Adipose tissue (tissue), 3 donors: ENCODE measurements around the gene SLC16A6. TPM values are rescaled to one million over a fixed set of nuclear protein-coding genes. Genes with fewer than 3 reads are reported as not detected.
A peak's percentile ranks its signal among the peaks of the same experiment; 100 is the strongest.
"Not testable (repeated sequence)": the region's sequence is repeated elsewhere in the genome, so short reads cannot be mapped to it uniquely, and the experiment has no call there.

ENCODE experiments used
- H3K27ac ChIP-seq: one replicate; pipeline ENCODE4 v1.5.1; 2013; ENCODE audit warnings: low read depth, low read length
- WGBS, 3 donors: extraction: QIAGEN DNeasy Blood & Tissue Kit; methylation state at CpG; one replicate each; pipeline ENCODE4 v1.1.7; 2013; 5-methylcytosine and 5-hydroxymethylcytosine counted together
- polyA plus RNA-seq, 3 donors: library from polyadenylated mRNA; stranded (reverse); fragments of 200-250 nt; gene quantifications; one replicate each; pipeline ENCODE4 v1.2.3, GENCODE V29; 2013
- donor health status: healthy with polysubstance abuse.
- donor health status: Bipolar disorder and iron deficiency.
- donor health status: healthy.

The SLC16A6 gene
- polyA plus RNA-seq, 3 donors: 0.18 to 1.1 (median 0.56) TPM

DNA sequence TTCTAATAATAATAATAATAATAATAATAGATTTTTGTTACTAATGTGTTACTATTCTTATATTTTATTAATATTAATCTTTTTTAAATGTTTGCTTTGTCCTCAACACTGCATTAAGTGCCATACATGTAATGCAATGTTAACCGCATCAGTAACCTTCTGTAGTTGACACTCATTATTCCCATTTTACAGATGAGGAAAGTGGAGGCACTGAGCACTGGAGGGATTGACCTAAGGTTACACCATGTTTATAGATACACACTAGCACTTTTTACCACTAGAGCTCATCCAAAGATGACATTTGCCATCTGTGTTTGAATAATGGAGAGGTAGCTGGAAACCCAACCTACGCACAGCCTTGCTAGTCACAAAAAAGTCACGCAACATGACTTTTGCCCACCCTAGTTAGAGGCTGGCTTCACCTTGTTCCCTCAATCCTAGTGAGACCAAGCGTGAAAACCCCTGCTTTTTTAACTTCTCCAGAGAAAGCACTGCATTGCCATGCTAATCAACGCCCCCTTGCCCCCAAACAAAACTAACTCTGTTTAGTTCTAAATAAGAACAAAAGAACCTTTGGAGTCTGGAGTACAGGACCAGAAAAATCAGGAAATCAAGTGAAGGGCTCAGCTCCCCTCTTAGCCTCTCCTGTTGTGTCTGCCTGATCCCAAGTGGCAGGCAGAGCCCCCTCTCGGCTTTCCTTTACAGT is 2.7 kb upstream of the SLC16A6 start:
- WGBS, 3 donors: 93 to 96% (median 95%) methylated on average over 6 of the region's 6 CpGs
- H3K27ac ChIP-seq: no peak overlapping the region

DNA sequence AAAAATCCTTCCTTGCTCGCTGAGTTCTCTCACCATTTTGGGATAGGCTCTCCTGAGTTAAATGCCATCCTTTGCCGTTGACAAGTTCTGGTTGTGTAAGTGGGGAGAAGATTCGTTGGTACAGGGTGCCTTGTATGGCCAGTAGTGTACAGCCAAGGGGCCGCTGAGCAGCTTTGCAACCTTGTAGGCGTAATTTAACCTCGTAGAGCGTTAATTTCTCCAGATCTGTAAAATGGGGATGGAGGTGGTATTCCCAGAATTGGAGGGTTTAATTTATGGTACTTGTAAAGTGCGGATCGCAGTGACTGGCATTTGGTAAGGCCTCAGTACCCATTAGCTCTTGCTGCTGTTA is 1.7 kb upstream of the SLC16A6 start:
- 48 to 50% (median 49%) methylated on average over 9 of the region's 9 CpGs for WGBS, 3 donors
- no peak overlapping the region for H3K27ac ChIP-seq

DNA sequence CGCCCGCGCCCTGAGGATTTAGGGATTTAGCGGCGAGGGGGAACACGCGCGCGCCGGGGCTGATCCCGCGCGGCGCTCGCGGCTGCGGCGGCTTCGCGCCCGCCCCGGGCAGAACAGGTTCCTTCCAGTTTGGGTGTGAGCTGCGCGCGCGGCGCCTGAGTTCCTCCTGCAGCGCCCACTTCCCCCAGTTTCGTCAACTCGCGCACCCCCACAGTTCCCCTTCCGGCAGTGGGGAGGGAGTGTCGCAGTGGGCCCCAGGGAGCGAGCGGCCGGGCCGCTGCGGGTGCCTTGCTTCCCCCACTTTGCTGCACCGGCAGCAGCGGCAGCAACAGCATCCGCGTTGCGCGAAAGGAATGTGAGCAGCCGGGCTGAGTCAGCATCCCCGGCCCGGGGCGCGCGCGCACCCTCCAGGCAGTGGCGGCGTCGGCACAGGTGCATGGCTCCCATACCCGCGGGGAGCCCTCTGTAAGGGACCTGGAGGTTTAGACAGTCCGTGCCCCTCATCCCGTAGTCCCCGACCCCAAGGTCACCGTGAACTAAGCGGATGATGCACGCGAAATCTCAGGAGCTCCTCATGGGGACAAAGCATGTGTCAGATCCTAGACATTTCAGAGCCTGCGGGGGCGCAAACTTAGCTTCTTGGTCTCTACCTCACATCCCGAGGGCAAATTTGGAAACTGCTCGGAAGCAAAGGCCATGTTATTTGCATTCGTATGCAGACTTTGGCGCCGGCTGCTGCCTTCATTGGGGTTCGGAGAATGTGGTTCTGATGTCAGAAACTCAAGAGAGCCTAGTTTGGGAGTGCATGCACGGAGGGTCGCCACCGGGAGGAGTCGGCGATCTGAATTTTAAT is 1.1 kb upstream of the SLC16A6 start:
- WGBS, 3 donors: 1 to 2% (median 1%) methylated on average over 65 to 76 of the region's 76 CpGs
- H3K27ac ChIP-seq: peak overlapping the region; percentile 28

DNA sequence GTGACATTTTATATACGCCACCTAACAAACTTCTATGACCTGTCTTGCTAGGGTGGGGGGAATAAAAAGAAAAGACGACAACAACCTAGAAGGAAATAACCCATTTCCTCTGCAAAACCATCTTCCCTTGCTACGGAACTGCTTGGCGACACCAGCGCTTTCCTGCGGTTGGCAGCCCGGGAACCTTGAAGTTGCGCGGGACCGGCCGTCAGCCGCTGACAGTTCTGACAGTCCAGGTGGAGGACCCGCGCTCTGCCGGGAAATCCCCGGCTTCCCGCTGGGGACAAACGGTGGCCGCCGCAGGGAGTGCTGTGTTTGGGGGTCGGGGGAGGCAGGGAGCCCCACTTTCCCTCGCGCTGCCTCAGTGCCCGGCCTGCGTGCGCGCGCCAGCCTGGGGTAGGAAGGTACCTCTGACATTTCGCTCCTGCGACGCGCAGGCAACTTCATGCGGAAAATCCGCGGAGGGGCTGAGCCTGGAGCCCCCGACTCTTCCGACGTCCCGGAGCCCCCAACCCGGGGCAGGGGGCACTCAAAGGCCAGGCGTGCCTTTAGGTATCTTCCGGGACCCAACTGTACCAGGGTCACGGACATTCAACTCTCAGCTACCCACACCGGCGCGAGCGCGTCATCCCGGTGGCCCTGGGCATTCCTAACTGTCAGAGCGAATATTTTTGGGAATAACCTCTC is 516 bp downstream of the SLC16A6 start:
- H3K27ac ChIP-seq: peak overlapping the region; percentile 13

DNA sequence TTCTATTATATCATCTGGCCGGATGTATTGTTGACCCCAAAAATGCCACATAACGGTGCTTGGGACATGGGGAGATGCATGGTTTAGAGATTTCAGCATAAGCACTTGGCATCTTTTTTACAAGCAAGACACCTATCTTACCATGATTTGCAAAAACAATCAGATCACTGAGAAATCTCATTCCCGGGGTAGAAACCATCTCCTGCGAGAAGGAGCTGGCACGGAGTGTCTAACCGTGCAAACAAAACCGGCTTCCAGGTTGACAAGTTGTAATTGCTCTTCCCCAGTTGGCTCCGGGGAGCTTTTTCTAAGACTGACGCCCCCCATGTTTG is 1.0 kb downstream of the SLC16A6 start:
- H3K27ac ChIP-seq: no peak overlapping the region
- 17 to 21% (median 20%) methylated on average over 9 of the region's 9 CpGs for WGBS, 3 donors

More for the DNA sequence above, 516 bp downstream of the SLC16A6 start:
- WGBS, 3 donors: 2% methylated on average over 50 of the region's 50 CpGs

DNA sequence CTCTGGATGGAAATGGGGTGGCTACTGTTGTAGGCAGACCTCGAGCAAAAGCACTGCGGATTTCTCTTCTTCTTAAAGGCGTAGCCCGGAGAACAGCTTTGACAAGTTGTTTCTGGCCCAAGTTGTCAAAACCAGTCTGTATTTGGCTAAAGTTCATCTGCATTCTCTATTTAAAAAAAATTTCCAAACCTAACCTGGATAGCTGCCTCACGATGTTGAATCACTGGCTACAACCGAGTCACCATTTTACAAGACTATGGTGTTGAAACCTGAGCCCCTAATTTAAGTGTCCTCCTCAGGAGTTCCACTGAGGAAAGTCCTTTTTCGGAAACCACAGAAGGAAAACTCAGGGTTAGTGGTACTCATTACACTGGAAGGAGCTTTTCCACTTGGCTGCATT is 1.5 kb downstream of the SLC16A6 start:
- WGBS, 3 donors: 78 to 83% (median 83%) methylated on average over 7 of the region's 7 CpGs

DNA sequence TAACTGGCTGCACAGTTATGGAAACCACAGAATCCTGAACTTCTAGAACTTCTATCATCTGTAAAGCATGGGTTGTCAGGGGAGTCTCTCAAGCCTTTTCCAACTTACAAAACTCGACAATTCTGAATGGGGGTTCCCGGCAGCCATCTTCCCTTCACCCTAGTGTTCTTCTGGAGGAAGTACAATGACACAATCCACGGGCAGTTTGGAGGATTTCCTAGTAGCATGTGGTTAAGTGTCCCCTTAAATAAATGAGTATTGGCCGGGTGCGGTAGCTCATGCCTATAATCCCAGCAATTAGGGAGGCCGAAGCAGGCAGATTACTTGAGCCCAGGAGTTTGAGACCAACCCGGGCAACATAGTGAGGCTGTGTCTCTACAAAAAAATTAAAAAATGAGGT is 2.1 kb downstream of the SLC16A6 start:
- WGBS, 3 donors: 54 to 80% (median 74%) methylated on average over 7 of the region's 7 CpGs
- H3K27ac ChIP-seq: no peak overlapping the region

More for the DNA sequence above, 1.5 kb downstream of the SLC16A6 start:
- H3K27ac ChIP-seq: no peak overlapping the region

DNA sequence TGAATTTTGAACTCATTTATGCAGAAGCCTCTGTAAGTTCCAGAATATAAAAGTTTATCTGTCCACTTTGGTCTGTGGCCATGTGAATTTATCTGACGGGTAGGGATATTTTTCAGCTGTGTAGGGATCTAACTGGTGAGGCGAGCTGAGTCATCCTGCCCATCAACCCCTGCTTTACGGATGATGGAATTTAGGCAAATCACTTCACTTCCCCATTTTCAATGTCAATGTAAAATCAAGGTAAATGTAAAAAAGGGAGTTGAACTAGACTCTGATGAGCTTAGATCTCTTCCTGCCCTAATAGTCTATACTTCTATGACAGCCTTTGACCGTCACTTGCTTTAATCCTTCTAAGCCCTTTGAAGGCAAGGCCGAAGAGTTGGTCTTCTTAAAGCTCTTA is 2.6 kb downstream of the SLC16A6 start:
- 68 to 85% (median 72%) methylated on average over 5 of the region's 5 CpGs for WGBS, 3 donors
- H3K27ac ChIP-seq: no peak overlapping the region

DNA sequence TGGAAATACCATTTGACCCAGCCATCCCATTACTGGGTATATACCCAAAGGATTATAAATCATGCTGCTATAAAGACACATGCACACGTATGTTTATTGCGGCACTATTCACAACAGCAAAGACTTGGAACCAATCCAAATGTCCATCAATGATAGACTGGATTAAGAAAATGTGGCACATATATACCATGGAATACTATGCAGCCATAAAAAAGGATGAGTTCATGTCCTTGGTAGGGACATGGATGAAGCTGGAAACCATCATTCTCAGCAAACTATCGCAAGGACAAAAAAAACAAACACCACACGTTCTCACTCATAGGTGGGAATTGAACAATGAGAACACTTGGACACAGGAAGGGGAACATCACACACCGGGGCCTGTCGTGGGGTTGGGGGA is 9.0 kb downstream of the SLC16A6 start:
- WGBS, 3 donors: 66 to 89% (median 85%) methylated on average over 2 to 4 of the region's 6 CpGs
- H3K27ac ChIP-seq: not testable (repeated sequence)

DNA sequence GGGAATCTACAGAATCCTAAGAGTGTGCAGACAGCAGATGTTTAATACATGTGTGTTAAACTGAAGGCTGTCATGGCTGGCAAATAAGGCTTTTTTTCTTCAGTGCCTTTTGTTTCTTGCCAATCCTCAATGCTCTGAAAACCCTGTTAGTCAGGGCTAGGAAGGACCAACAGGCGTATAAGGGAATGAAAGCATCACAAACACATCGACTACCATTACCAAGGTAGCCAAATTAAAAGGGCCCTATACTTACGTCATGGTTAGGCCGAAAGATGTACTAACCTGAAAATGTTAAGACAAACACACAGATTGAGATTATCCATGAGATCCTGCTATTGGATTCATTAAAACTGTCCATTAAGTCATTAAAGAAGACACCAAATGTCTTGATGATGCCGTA is 13.1 kb downstream of the SLC16A6 start:
- no peak overlapping the region for H3K27ac ChIP-seq
- WGBS, 3 donors: 96 to 97% (median 97%) methylated on average over 5 of the region's 5 CpGs

DNA sequence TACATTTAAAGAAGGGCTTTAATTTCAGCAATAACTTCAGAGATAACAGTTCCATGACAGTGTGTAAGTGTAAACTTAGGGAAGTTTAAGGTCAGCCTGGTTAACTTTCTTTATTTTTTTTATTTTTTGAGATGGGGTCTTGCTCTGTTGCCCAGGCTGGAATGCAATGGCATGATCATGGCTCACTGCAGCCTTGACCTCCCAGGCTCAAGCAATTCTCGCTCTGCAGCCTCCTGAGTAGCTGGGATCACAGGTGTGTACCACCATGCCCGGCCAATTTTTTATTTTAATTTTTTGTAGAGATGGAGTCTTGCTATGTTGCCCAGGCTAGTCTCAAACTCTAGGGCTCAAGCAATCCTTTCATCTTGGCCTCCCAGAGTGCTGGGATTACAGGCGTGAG is 14.6 kb downstream of the SLC16A6 start:
- not testable (repeated sequence) for H3K27ac ChIP-seq
- 96 to 97% (median 96%) methylated on average over 3 of the region's 3 CpGs for WGBS, 3 donors

DNA sequence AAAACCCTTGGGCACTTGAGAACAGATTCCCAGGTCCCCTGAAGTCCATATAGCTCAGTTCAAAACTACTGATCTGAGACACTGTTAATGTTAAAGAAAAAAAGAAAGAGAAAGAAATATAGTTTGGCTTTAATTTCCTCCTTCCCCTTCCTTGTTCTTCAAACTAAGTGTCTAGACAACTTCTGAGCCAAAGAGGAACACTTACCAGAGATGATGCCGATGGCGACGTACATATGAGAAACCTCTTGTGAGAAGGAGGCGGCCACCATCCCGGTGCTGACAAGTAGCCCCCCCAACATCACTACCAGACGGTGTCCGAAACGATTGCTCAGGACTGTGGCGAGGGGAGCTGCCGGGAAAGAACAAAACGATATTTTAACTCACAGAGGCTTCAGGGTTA is 17.2 kb downstream of the SLC16A6 start:
- WGBS, 3 donors: 69 to 82% (median 79%) methylated on average over 11 of the region's 11 CpGs
- no peak overlapping the region for H3K27ac ChIP-seq

DNA sequence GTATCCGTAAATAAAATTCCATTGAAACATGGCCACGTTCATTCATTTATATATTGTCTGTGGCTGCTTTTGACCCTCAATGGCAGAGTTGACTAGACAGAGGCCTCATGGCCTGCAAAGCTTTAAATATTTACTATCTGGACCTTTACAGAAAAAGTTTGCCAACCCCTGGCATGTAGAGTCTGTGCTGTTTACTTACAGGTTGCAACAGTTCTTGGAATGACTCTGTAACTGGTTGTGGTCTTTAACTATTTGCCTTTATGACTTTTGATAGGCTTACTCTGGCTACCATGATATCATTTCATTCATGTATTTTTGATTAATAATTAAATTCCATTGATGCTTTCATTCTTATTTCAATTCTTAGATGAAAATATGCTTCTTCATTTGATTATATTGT is 25.1 kb downstream of the SLC16A6 start:
- 75 to 86% (median 79%) methylated on average over 2 of the region's 2 CpGs for WGBS, 3 donors

DNA sequence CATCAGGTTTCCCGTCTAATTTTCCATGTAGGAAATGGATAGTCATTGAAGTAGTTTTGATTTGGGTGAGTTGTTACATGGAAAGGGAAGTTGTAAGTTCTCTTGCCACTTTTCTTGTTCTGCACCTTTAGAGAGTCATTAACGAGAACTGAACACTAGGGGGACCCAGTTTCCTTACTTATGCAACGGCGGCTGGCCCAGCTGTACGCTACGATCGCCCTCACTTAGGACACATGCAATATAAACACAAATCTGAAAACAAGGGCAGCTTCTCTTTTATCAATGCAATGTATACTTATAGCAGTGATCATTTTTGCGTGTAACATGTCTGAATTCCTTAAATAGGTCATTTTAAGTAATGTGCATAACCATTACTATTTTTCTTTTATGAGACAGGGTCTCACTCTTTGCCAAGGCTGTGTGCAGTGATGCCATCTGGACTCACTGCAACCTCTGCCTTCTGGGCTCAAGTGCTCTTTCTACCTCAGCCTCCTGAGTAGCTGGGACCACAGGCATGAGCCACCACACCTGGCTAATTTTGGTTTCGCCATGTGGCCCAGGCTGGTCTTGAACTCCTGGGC is 27.7 kb downstream of the SLC16A6 start:
- not testable (repeated sequence) for H3K27ac ChIP-seq
- 11 to 12% (median 11%) methylated on average over 9 of the region's 9 CpGs for WGBS, 3 donors

More for the DNA sequence above, 25.1 kb downstream of the SLC16A6 start:
- not testable (repeated sequence) for H3K27ac ChIP-seq

DNA sequence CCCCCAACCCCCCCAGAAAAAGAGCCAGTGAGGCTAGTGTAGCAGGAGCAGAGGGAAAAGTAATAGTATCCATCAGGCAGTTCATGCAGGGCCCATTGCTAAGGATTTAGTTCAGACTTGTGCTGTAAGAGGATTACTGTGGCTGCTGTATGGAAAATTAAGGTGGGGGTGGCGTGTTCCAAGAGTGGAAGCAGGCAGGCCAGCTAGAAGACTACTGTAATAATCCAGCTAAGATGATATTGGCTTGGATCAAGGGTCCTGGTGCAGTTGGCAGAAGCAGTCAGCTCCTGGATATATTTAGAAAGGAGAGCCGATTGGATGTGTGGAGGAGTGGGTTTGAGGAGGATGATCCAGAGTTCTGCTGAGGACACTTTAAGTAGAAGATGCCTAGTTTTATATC is 28.5 kb downstream of the SLC16A6 start:
- whole genome bisulfite sequencing, 3 donors: 55 to 62% (median 56%) methylated on average over 2 of the region's 2 CpGs
- H3K27ac ChIP-seq: not testable (repeated sequence)

DNA sequence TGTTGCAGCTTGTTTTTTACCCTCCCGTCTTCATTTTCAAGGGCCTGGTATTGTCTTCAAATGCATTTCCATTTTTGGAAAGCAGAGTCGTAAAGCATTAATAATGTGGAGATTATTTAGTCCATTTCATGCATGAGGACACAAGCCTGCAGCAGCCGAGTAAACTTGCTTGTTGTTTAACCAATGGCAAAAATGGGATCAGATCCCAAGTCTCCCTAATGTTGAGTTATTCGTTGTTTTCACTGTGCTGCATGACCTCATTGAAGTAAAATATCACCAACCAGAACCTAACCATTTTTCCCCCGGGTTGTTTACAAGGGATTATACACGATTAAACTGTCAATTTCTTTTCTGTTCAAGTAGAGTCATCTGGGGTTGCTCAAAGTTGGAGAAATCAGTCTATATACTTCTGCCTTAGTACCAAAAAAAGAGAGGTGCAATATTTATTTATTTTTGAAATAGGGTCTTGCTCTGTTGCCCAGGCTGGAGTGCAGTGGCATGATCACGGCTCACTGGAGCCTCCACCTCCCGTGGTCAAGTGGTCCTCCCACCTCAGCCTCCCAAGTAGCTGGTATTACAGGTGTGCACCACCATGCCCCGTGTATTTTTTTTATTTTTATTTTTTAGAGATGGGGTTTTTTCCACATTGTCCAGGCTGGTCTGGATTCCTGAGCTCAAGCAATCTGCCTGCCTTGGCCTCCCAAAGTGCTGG is 30.7 kb downstream of the SLC16A6 start:
- no peak overlapping the region for H3K27ac ChIP-seq
- 83 to 88% (median 88%) methylated on average over 9 of the region's 9 CpGs for WGBS, 3 donors

DNA sequence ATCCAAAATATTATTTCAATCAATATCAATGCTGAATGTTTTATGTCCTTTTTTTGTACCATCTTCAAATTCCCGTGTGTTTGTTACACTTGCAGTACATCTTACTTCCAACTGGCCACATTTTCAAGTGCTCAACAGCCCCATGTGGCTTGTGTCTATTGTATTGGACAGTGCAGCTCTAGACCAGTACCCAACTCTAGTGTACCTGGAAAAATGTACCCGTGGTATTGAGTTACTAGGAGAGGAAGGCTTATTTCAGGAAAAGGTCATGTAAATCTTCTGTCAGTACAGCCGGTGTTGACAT is 31.3 kb downstream of the SLC16A6 start:
- WGBS, 3 donors: 70 to 85% (median 72%) methylated on average over 3 of the region's 3 CpGs
- H3K27ac ChIP-seq: not testable (repeated sequence)

DNA sequence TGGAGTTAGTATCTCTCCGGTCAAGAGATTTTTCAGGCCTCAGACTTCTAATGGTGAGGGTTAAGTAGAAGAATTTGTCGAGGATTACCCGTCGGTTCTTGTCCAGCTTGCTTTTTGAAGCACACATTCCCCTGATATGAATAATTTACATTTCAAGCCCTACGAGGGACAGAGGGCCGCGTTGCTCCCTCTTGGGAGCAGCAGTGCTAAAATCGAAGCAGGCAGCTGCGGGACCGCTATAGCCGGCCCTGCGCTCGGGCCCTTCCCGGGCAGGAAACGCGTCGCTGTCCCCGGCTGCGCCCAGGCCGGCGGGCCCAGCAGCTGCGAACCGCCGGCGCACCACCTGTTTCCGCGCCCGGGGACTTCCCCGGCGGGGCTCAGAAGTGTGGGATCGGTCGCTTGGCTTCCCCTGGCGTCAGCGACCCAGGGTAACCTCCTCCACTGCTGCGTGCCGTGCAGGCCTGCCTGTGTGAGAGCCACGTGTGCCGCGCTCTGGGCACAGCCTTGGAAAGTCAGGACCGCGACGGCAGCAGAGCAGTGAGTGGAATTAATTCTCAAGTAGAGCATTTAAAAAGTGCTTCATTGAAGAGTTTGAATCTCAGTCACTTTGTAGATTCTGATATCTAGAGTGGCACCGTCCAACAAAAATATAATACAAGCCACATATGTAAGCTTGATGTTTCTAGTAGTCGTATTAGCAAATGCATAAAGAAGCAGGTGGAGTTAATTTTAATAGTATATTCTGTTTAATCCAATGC is 31.9 kb downstream of the SLC16A6 start:
- not testable (repeated sequence) for H3K27ac ChIP-seq
- 7 to 16% (median 14%) methylated on average over 27 to 41 of the region's 44 CpGs for WGBS, 3 donors
